Neural cell (in vitro differentiated cells): ENCODE data around the gene MRPS31. TPM values are rescaled to one million over a fixed set of nuclear protein-coding genes. Genes with fewer than 3 reads are reported as not detected.

Experiments used
- H2AFZ ChIP-seq: fragments of 200-600, 300-800 bp; sonication (generic), shearing (Covaris generic); 2 replicates; pipeline ENCODE4 v1.6.0; 2014; ENCODE audit warnings: low read depth, mild to moderate bottlenecking, antibody characterized with exemption, low read length, moderate library complexity
- H3F3A ChIP-seq: fragments of 200-600 bp; shearing (Covaris generic); 2 replicates; pipeline ENCODE4 v1.6.1; 2016; ENCODE audit warnings: mild to moderate bottlenecking, moderate library complexity, mixed read lengths, antibody characterized with exemption, low read length; ENCODE audit not compliant: insufficient read depth, poor library complexity, severe bottlenecking
- H3K27ac ChIP-seq: fragments of 200-600, 300-800 bp; sonication (generic), shearing (Covaris generic); 2 replicates; pipeline ENCODE4 v1.5.1; 2014; ENCODE audit warnings: mild to moderate bottlenecking, low read length, moderate library complexity
- H3K27me3 ChIP-seq: fragments of 300-800, 200-600 bp; sonication (generic), shearing (Covaris generic); 2 replicates; pipeline ENCODE4 v1.6.0; 2014; ENCODE audit warnings: mild to moderate bottlenecking, low read depth, low read length, moderate library complexity; ENCODE audit not compliant: insufficient read depth
- H3K36me3 ChIP-seq: fragments of 300-800, 200-600 bp; sonication (generic), shearing (Covaris generic); 2 replicates; pipeline ENCODE4 v1.5.1; 2014; ENCODE audit warnings: mild to moderate bottlenecking, antibody characterized with exemption, low read length, moderate library complexity; ENCODE audit not compliant: insufficient read depth
- H3K4me2 ChIP-seq: fragments of 300-800, 200-600 bp; sonication (generic), shearing (Covaris generic); 2 replicates; pipeline ENCODE4 v1.6.0; 2014; ENCODE audit warnings: mild to moderate bottlenecking, low read length
- H3K4me3 ChIP-seq: fragments of 300-800, 200-600 bp; sonication (generic), shearing (Covaris generic); 2 replicates; pipeline ENCODE4 v1.5.1; 2014; ENCODE audit warnings: mild to moderate bottlenecking, low read length, moderate library complexity
- H3K79me2 ChIP-seq: fragments of 200-600 bp; shearing (Covaris generic); replicated peaks from 2 replicates; pipeline ENCODE4 v1.6.0; 2014; ENCODE audit warnings: mild to moderate bottlenecking, low read length, moderate library complexity; ENCODE audit not compliant: insufficient read depth
- H3K9ac ChIP-seq: fragments of 300-800, 200-600 bp; sonication (generic), shearing (Covaris generic); 2 replicates; pipeline ENCODE4 v1.6.1; 2016; ENCODE audit warnings: mild to moderate bottlenecking, low read length, mixed read lengths
- H3K9me2 ChIP-seq: fragments of 200-600 bp; shearing (Covaris generic); 2 replicates; pipeline ENCODE4 v1.6.1; 2016; ENCODE audit warnings: mild to moderate bottlenecking, low read length, mixed read lengths; ENCODE audit not compliant: insufficient read depth
- H3K9me3 ChIP-seq: fragments of 200-600, 300-800 bp; sonication (generic), shearing (Covaris generic); 2 replicates; pipeline ENCODE4 v1.6.1; 2016; ENCODE audit warnings: mild to moderate bottlenecking, mixed run types, low read length, moderate library complexity, mixed read lengths
- H4K20me1 ChIP-seq: fragments of 200-600 bp; shearing (Covaris generic); 2 replicates; pipeline ENCODE4 v1.6.1; 2016; ENCODE audit warnings: mild to moderate bottlenecking, mixed run types; ENCODE audit not compliant: insufficient read depth
- CTCF ChIP-seq: fragments of 450-650 bp; IDR thresholded peaks from 2 replicates; pipeline ENCODE4 v1.5.1; 2014; ENCODE audit warnings: antibody characterized with exemption, mild to moderate bottlenecking, moderate library complexity; ENCODE audit not compliant: poor library complexity, severe bottlenecking
- EP300 ChIP-seq: fragments of 450-650 bp; conservative IDR thresholded peaks from 2 replicates; pipeline ENCODE4 v1.6.1; 2014; ENCODE audit warnings: antibody characterized with exemption, mild to moderate bottlenecking, moderate library complexity; ENCODE audit not compliant: poor library complexity, severe bottlenecking
- EZH2 ChIP-seq: fragments of 200-600, 300-800 bp; shearing (Covaris generic), sonication (generic); IDR thresholded peaks from 2 replicates; pipeline ENCODE4 v1.6.1; 2014; ENCODE audit warnings: antibody characterized with exemption, low read length, borderline replicate concordance, mild to moderate bottlenecking; ENCODE audit not compliant: insufficient read depth, poor library complexity, severe bottlenecking
- MXI1 ChIP-seq: fragments of 450-650 bp; conservative IDR thresholded peaks from 2 replicates; pipeline ENCODE4 v1.6.1; 2014; ENCODE audit warnings: antibody characterized with exemption, mild to moderate bottlenecking; ENCODE audit not compliant: poor library complexity, severe bottlenecking
- POLR2AphosphoS5 ChIP-seq: IDR thresholded peaks from 2 replicates; pipeline ENCODE4 v1.6.1; 2012
- RAD21 ChIP-seq: fragments of 450-650 bp; conservative IDR thresholded peaks from 2 replicates; pipeline ENCODE4 v1.6.1; 2014; ENCODE audit warnings: antibody characterized with exemption, mild to moderate bottlenecking, moderate library complexity
- REST ChIP-seq: IDR thresholded peaks from 2 replicates; pipeline ENCODE4 v1.6.1; 2012; ENCODE audit warnings: borderline replicate concordance
- SMC3 ChIP-seq: fragments of 450-650 bp; conservative IDR thresholded peaks from 2 replicates; pipeline ENCODE4 v1.6.1; 2014; ENCODE audit warnings: antibody characterized with exemption, mild to moderate bottlenecking, moderate library complexity; ENCODE audit not compliant: poor library complexity
- TAF1 ChIP-seq: IDR thresholded peaks from 2 replicates; pipeline ENCODE4 v1.6.1; 2012; ENCODE audit warnings: low read depth
- polyA plus RNA-seq: library from polyadenylated mRNA; depleted of rRNA; stranded (reverse); fragments of >200 nt; gene quantifications from 2 replicates; pipeline ENCODE4 v1.2.3, GENCODE V29; 2014

Gene MRPS31
- polyA plus RNA-seq, 1 donor from 2014 or later, result 72.4 TPM

- Histone ChIP-seq H3F3A (no peaks in the 10 kb centered on the region), H3K9me3 (no peaks in the 10 kb centered on the region), H4K20me1 (no peaks in the 10 kb centered on the region), H3K27ac (no peak overlapping the region), H3K4me3 (no peak overlapping the region), H3K9ac (no peak overlapping the region), H2AFZ (no peak overlapping the region), H3K9me2 (no peaks in the 10 kb centered on the region), H3K4me2 (no peak overlapping the region), H3K79me2 (no peaks in the 10 kb centered on the region), H3K27me3 (no peaks in the 10 kb centered on the region), H3K36me3 (no peaks in the 10 kb centered on the region)
- no peak for TF ChIP-seq EP300
- TF ChIP-seq REST, result no peak
- TF ChIP-seq EZH2, result no peak
- TF ChIP-seq SMC3, result no peak
- no peak for TF ChIP-seq RAD21
- no peak for TF ChIP-seq CTCF
- TF ChIP-seq MXI1, result no peak
- no peak for TF ChIP-seq TAF1
- TF ChIP-seq POLR2AphosphoS5, result no peak
Measured at GRCh38 chr13:40801255-40802217, 30.5 kb upstream of the MRPS31 start.

- no peak overlapping the region for H3K27ac ChIP-seq
- no peak overlapping the region for H3K4me2 ChIP-seq
- H3K36me3 ChIP-seq, result no peaks in the 10 kb centered on the region
- no peaks in the 10 kb centered on the region for H3F3A ChIP-seq
- H3K79me2 ChIP-seq, result no peaks in the 10 kb centered on the region
- no peaks in the 10 kb centered on the region for H3K9me3 ChIP-seq
- H3K4me3 ChIP-seq, result no peak overlapping the region
- H3K27me3 ChIP-seq, result no peaks in the 10 kb centered on the region
- no peaks in the 10 kb centered on the region for H3K9me2 ChIP-seq
- H2AFZ ChIP-seq, result no peak overlapping the region
- TF ChIP-seq EZH2 (no peak), CTCF (no peak), MXI1 (no peak), RAD21 (no peak), TAF1 (no peak), SMC3 (no peak), EP300 (no peak), POLR2AphosphoS5 (no peak), REST (no peak)
- H4K20me1 ChIP-seq, result no peaks in the 10 kb centered on the region
- no peak overlapping the region for H3K9ac ChIP-seq
Measured at GRCh38 chr13:40800559-40800958, 29.6 kb upstream of the MRPS31 start.
